Thoracic aorta (tissue), 2 donors: ENCODE data around the gene RAB3IL1. TPM values are rescaled to one million over a fixed set of nuclear protein-coding genes. Genes with fewer than 3 reads are reported as not detected.

Source experiments
- ATAC-seq: fragments of 150-250 bp; one replicate; pipeline ENCODE4 v1.8.0; 2017; ENCODE audit warnings: low read depth; ENCODE audit not compliant: insufficient number of reproducible peaks, low FRiP score
- DNase-seq: peaks from one replicate; pipeline ENCODE4 v3.0.0-alpha.2; 2020; ENCODE audit warnings: low spot score
- H3K27ac ChIP-seq, 2 donors: fragments of 200-600 bp; sonication (generic); 1 replicate in 1 of 2; 2 replicates in 1 of 2; pipeline ENCODE4 v1.5.1; 2016; ENCODE audit warnings: mild to moderate bottlenecking in 2 of 2, moderate library complexity in 2 of 2
- H3K27me3 ChIP-seq: fragments of 200-600 bp; sonication (generic); replicated peaks from 2 replicates; pipeline ENCODE4 v1.6.0; 2016; ENCODE audit warnings: mild to moderate bottlenecking; ENCODE audit not compliant: insufficient read depth
- H3K36me3 ChIP-seq: fragments of 200-600 bp; sonication (generic); one replicate; pipeline ENCODE4 v1.5.1; 2016
- H3K4me1 ChIP-seq, 2 donors: fragments of 200-600 bp; sonication (generic); 1 replicate in 1 of 2; 2 replicates in 1 of 2; pipeline versions ENCODE4 v1.5.1 to v1.6.0; 2016; ENCODE audit warnings: low read depth in 2 of 2, mild to moderate bottlenecking in 1 of 2; ENCODE audit not compliant: control insufficient read depth in 1 of 2
- H3K4me3 ChIP-seq: fragments of 200-600 bp; sonication (generic); 2 replicates; pipeline ENCODE4 v1.5.1; 2016; ENCODE audit warnings: mild to moderate bottlenecking
- H3K9me3 ChIP-seq: fragments of 200-600 bp; sonication (generic); 2 replicates; pipeline ENCODE4 v1.5.1; 2016
- total RNA-seq, 2 donors: library from RNA; depleted of rRNA; stranded (reverse); fragments of >200 nt; gene quantifications; one replicate each; pipeline versions ENCODE4 v1.1.0 to v1.2.3, GENCODE V29; 2016
- TF ChIP-seq, protein P1 (sequence below): fragments of 200-600 bp; sonication (generic); IDR thresholded peaks from one replicate; pipeline ENCODE4 v1.5.1; 2019; ENCODE audit warnings: antibody characterized with exemption

Gene RAB3IL1
- total RNA-seq, 2 donors from 2014 or later = 20.8 to 45.4 TPM

DNA sequence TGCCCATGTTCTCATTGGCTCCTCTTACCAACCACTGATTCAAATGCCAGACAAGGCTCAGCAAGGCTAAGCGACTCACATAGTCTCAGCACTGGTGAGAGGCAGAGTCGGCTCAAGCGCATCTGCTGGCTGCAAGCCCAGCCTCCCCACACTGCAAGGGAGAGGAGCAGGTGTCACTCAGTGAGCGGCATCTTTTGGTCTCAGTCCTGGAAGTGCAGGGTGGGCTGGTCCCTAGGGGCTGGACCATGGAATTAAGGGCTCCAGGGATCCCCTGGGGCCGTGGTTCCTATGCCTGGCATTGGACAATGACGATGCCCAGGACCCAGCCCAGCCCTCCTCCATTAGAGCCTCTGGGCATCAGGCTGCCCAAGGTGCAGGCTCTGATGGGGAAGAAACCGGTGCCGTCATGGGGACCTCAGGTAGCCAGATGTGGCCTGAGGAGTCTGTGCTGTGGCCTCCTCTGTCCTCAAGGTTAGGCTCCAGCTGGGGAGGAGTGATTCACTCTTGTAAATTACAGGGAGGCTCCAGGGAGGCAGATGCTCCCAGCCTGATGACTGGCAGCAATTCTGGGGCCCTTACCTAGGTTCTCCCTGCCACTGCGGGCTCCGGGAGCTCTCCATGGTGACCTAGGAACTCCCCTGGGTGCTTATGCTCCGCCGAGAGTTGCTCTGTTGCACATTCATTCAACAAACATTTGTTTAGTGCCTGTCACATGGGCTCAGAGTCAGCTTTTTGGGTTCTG lies 61.3 kb downstream of the RAB3IL1 start:
- no peaks in the 10 kb centered on the region for H3K9me3 ChIP-seq
- ATAC-seq (no peak), DNase-seq (no peak)
- no peak overlapping the region for H3K27ac ChIP-seq
- TF ChIP-seq, protein P1, sequence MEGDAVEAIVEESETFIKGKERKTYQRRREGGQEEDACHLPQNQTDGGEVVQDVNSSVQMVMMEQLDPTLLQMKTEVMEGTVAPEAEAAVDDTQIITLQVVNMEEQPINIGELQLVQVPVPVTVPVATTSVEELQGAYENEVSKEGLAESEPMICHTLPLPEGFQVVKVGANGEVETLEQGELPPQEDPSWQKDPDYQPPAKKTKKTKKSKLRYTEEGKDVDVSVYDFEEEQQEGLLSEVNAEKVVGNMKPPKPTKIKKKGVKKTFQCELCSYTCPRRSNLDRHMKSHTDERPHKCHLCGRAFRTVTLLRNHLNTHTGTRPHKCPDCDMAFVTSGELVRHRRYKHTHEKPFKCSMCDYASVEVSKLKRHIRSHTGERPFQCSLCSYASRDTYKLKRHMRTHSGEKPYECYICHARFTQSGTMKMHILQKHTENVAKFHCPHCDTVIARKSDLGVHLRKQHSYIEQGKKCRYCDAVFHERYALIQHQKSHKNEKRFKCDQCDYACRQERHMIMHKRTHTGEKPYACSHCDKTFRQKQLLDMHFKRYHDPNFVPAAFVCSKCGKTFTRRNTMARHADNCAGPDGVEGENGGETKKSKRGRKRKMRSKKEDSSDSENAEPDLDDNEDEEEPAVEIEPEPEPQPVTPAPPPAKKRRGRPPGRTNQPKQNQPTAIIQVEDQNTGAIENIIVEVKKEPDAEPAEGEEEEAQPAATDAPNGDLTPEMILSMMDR = no peak
- H3K4me3 ChIP-seq = no peak overlapping the region
- peaks cover 38% of the 10 kb centered on the region for H3K36me3 ChIP-seq
- H3K27me3 ChIP-seq = no peaks in the 10 kb centered on the region
- H3K4me1 ChIP-seq = peaks cover 9 to 22% of the 10 kb centered on the region in 2 donors

DNA sequence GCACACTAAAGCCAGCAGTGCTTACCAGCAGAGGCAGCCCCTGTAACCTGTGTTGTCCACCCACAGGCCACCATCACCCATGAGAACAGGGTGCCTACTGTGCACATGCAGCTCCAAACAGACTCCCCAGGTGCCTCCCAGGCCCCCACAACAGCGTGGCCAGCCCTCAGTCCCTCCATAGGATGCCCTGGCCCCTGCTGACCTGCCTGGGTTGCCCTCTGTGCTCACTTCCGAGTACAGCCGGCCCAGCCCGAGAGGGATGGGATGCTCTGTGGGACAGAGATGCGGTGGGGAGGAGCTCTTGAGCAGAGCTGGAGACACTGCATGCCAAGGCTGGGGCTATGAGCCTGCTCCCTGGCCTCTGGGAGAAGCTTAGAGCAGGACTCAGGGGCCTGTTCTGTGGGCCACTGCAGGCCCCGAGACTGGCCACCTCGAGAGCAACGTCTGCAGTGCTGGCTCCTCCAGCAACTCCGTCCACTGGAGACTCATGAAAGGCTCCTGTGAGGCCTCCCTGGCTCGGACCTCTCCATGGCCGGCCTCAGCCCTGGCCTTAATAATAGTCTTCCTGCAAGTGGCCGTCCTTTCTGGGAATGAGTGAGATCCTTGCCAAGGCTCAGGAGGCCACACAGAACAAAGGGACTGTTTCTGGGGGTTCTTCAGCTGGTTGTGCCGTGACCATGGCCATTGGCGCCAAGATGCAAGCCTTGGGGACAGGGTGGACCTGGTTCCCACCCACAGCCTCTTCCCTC lies 62.2 kb downstream of the RAB3IL1 start:
- ATAC-seq = no peak
- no peak for DNase-seq

DNA sequence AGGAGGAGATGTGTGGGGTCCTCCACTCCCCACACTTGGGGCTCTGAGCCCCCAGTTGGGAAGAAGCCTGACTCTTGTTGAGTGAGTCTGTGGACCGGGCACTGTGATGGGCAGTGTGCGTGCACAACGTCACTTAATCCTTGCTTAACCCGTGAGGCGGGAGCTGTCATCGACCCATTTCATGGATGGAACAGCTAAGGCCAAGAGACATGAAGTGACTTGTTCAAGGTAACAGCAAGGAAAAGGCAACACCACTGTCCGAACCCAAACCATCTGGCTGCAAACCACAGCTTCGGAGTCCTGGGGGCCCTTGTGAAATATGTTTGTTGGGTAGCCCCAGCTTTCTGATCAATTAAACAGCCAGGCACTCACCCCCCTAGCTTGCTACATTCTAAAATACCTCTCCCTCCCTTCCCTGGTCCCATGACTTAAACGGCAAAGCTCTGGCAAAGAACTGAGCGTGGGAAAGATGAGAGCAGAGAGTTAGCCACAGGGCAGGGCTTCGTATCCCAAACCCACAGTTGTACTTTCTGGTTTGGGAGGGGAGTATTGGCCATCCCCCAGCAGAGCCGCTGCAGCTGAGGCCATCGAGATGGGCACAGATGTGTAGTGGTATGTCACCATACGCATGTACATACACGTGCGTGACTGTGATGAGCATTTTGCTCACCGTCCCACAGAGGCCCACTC lies 63.0 kb downstream of the RAB3IL1 start:
- H3K4me1 ChIP-seq = peaks cover 15 to 22% of the 10 kb centered on the region in 2 donors
- TF ChIP-seq, protein P1 = no peak
- ATAC-seq (no peak), DNase-seq (no peak)
- H3K9me3 ChIP-seq = no peaks in the 10 kb centered on the region
- H3K36me3 ChIP-seq = peaks cover 39% of the 10 kb centered on the region
- no peak overlapping the region for H3K27ac ChIP-seq
- H3K4me3 ChIP-seq = no peak overlapping the region
- H3K27me3 ChIP-seq = no peaks in the 10 kb centered on the region

More for the DNA sequence above, 62.2 kb downstream of the RAB3IL1 start:
- peaks cover 38% of the 10 kb centered on the region for H3K36me3 ChIP-seq
- no peaks in the 10 kb centered on the region for H3K27me3 ChIP-seq
- H3K4me1 ChIP-seq = peaks cover 15 to 24% of the 10 kb centered on the region in 2 donors
- no peak overlapping the region for H3K27ac ChIP-seq
- TF ChIP-seq, protein P1 = no peak
- no peak overlapping the region for H3K4me3 ChIP-seq
- no peaks in the 10 kb centered on the region for H3K9me3 ChIP-seq

DNA sequence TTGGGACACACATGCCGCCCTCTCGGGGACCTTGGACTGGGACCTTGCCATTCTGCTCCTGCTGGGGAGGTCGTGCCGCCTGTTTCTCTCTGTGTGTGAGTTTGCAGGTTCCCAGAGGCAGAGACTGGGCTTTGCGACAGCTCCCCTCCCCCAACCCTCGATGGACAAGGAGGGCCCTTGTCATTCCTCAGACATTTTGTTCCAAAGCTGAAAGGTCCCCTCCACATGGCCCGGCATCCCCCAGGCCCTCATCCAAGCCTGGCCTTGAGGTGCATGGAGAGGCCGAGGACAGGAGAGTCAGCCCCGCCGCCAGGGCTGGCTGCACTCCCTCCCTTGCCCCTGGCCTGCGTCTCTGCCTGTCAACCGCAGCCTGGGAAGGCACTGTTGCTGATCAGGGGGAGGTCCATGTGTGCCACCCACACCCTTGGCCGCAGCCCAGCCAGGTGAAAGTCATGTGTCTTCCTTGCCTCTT lies 63.6 kb downstream of the RAB3IL1 start:
- H3K4me1 ChIP-seq = peaks cover 15 to 22% of the 10 kb centered on the region in 2 donors
- peaks cover 40% of the 10 kb centered on the region for H3K36me3 ChIP-seq
- no peak for ATAC-seq
- TF ChIP-seq, protein P1 = no peak
- no peaks in the 10 kb centered on the region for H3K27me3 ChIP-seq
- no peak overlapping the region for H3K4me3 ChIP-seq
- H3K27ac ChIP-seq = no peak overlapping the region
- no peak for DNase-seq
- no peaks in the 10 kb centered on the region for H3K9me3 ChIP-seq

DNA sequence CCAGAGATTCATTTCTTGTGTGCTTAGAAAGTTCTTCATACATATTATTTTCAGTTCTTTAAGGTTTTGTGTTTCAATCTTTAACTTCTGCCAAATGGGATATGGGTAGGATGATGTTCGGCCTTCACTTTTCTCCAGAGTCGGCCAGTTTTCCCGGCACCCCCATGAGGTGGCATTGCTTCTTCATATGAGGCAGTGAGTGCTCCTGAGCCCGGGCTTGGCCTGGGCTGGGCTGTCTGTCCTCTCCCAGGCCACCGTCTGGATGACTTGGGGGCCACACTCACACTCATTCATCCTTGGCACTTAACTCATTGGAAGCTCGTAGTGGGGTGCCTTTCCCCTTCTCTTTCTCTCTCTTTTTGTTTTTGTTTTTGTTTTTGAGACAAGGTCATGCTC lies 65.5 kb downstream of the RAB3IL1 start:
- Histone ChIP-seq H3K27me3 (no peaks in the 10 kb centered on the region), H3K4me1 (peaks cover 15 to 22% of the 10 kb centered on the region in 2 donors), H3K36me3 (peaks cover 46% of the 10 kb centered on the region), H3K27ac (peak overlapping the region; percentile 69 to 80), H3K9me3 (no peaks in the 10 kb centered on the region), H3K4me3 (no peak overlapping the region)
- DNase-seq (no peak), ATAC-seq (no peak)
- TF ChIP-seq, protein P1 = no peak
